ENCODE results near the gene GALNT16.

GRCh38 chr14:69291396-69291795 lies 31.4 kb downstream of the GALNT16 start:
- TF ChIP-seq CTCF (IDR thresholded peaks at IDR 0.05; ENCODE audit: borderline replicate concordance, extremely low read depth, low read length, poor library complexity, severe bottlenecking) (no peak), EZH2 (IDR thresholded peaks at IDR 0.05; ENCODE audit: borderline replicate concordance, low read depth, low read length, severe bottlenecking) (no peak)
